Natural killer cell (primary cell): ENCODE measurements around the gene TMCO4. TPM values are rescaled to one million over a fixed set of nuclear protein-coding genes. Genes with fewer than 3 reads are reported as not detected.

Experiments
- ATAC-seq, 3 donors: fragments of 150-1000 bp in 2 of 3; fragments of 200-7000 bp in 1 of 3; cut with Tn5 transposase; 1 replicate in 1 of 3; 2 replicates in 2 of 3; pipeline ENCODE4 v1.10.0; 2021; ENCODE audit warnings: mild to moderate bottlenecking in 2 of 3, moderate library complexity in 2 of 3
- DNase-seq, 2 donors: peaks; one replicate each; pipeline versions ENCODE4 v3.0.0 to v3.0.0-alpha.2; 2013 to 2021; ENCODE audit warnings: mixed read lengths in 1 of 2
- H3K27ac ChIP-seq: one replicate; pipeline ENCODE4 v1.5.1; 2013; ENCODE audit warnings: mild to moderate bottlenecking, low read length
- H3K27me3 ChIP-seq: one replicate; pipeline ENCODE4 v1.6.1; 2013; ENCODE audit warnings: low read length; ENCODE audit not compliant: control insufficient read depth, insufficient read depth
- H3K36me3 ChIP-seq: one replicate; pipeline ENCODE4 v1.6.1; 2013; ENCODE audit warnings: low read length; ENCODE audit not compliant: control insufficient read depth, insufficient read depth
- H3K4me1 ChIP-seq: one replicate; pipeline ENCODE4 v1.6.1; 2013; ENCODE audit warnings: low read length; ENCODE audit not compliant: control insufficient read depth, insufficient read depth
- H3K4me3 ChIP-seq: one replicate; pipeline ENCODE4 v1.5.1; 2013; ENCODE audit warnings: low read length
- H3K9me3 ChIP-seq: one replicate; pipeline ENCODE4 v1.6.1; 2013; ENCODE audit warnings: low read length; ENCODE audit not compliant: control insufficient read depth, insufficient read depth
- H3K27ac Mint-ChIP-seq, 2 donors: one replicate each; pipeline ENCODE4 v1.8.0; 2022; ENCODE audit warnings: mild to moderate bottlenecking in 2 of 2, mixed read lengths in 2 of 2, moderate library complexity in 1 of 2
- H3K27me3 Mint-ChIP-seq, 2 donors: one replicate each; pipeline ENCODE4 v1.8.0; 2022; ENCODE audit warnings: low read depth in 2 of 2, mixed read lengths in 2 of 2
- H3K36me3 Mint-ChIP-seq: one replicate; pipeline ENCODE4 v1.8.0; 2022; ENCODE audit warnings: mixed read lengths
- H3K4me1 Mint-ChIP-seq, 2 donors: one replicate each; pipeline ENCODE4 v1.8.0; 2022; ENCODE audit warnings: mixed read lengths in 2 of 2
- H3K4me3 Mint-ChIP-seq: one replicate; pipeline ENCODE4 v1.8.0; 2022; ENCODE audit warnings: mild to moderate bottlenecking, moderate library complexity, mixed read lengths
- H3K9me3 Mint-ChIP-seq, 2 donors: one replicate each; pipeline ENCODE4 v1.8.0; 2022; ENCODE audit warnings: mixed read lengths in 2 of 2
- whole genome bisulfite sequencing: methylation state at CpG from one replicate; pipeline ENCODE4 v1.1.7; 2013; ENCODE audit warnings: missing lambda C conversion rate; ENCODE audit not compliant: insufficient coverage; 5-methylcytosine and 5-hydroxymethylcytosine counted together
- intact Hi-C: fragments of 100-400 bp; cut with micrococcal nuclease; formaldehyde crosslinking; loops from one replicate; pipeline ENCODE4 v1.14.2; 2022
- total RNA-seq, 4 donors: library from RNA; stranded (reverse); fragments of 120-200 nt in 1 of 4; gene quantifications; one replicate each; pipeline versions ENCODE4 v1.2.3 to v1.2.4, GENCODE V29; 2013 to 2022
- TF ChIP-seq, protein P1 (sequence below): fragments of 200-600 bp; IDR thresholded peaks from one replicate; pipeline ENCODE4 v1.8.0; 2022; ENCODE audit warnings: antibody characterized with exemption

The TMCO4 gene
- total RNA-seq, 3 donors from 2014 or later (not counting 1 experiment from before 2014, with no cell fraction given) = 14.2 to 21.5 (median 18.3) TPM

DNA sequence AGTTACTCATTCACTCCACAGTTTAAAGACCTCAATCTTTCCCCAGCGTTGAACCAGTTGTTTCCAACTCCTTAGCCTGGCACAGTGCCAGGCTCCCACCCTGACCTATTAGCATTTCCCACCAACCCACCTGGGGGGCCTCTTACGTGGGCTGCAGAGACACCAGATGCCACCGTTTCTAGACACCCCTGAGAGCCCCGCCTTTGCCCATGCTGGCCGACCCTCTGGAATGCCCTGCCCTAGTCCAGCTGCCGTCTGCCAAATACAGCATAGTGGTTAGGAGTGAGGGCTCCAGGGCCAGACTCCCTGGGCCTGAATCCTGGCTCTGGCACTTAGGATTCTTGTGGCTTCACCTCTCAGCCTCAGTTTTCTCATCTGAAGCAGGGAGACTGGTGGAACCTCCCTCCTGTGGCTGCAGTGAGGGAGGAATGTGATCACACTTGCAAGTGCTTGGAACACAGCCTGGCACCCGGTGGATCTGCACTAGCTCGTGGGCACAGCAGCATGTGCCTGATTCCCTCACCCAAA is 65.2 kb downstream of the TMCO4 start:
- no peak for ATAC-seq
- Mint-ChIP-seq H3K27me3 (no peaks in the 10 kb centered on the region), H3K4me1 (no peaks in the 10 kb centered on the region)

DNA sequence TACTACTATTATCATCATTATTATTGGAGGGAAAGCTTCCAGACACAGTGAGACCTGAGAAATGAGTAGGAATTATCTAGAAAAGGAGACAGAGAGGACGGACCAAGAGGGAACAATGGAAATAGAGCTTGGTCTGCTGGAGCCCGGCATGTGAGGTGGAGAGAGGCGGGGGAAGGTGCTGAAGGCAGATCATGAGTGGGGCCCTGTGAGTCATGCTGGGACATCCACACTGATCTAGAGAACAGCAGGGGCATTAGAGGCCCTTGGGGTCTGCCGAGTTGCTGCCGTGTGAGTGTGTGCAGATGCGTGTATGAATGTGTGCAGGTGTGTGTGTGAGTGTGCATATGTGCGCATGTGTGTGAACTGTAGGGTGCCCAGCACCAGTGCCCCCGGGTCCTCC is 65.7 kb downstream of the TMCO4 start:
- H3K27ac Mint-ChIP-seq = no peak overlapping the region
- no peaks in the 10 kb centered on the region for H3K9me3 Mint-ChIP-seq
- no peak overlapping the region for H3K27ac ChIP-seq
- peaks cover 7% of the 10 kb centered on the region for H3K36me3 ChIP-seq
- no peaks in the 10 kb centered on the region for H3K27me3 Mint-ChIP-seq
- H3K36me3 Mint-ChIP-seq = no peaks in the 10 kb centered on the region
- no peaks in the 10 kb centered on the region for H3K4me1 Mint-ChIP-seq
- no peak for DNase-seq
- no peaks in the 10 kb centered on the region for H3K4me1 ChIP-seq
- TF ChIP-seq, protein P1, sequence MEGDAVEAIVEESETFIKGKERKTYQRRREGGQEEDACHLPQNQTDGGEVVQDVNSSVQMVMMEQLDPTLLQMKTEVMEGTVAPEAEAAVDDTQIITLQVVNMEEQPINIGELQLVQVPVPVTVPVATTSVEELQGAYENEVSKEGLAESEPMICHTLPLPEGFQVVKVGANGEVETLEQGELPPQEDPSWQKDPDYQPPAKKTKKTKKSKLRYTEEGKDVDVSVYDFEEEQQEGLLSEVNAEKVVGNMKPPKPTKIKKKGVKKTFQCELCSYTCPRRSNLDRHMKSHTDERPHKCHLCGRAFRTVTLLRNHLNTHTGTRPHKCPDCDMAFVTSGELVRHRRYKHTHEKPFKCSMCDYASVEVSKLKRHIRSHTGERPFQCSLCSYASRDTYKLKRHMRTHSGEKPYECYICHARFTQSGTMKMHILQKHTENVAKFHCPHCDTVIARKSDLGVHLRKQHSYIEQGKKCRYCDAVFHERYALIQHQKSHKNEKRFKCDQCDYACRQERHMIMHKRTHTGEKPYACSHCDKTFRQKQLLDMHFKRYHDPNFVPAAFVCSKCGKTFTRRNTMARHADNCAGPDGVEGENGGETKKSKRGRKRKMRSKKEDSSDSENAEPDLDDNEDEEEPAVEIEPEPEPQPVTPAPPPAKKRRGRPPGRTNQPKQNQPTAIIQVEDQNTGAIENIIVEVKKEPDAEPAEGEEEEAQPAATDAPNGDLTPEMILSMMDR = no peak
- no peaks in the 10 kb centered on the region for H3K27me3 ChIP-seq
- no peak overlapping the region for H3K4me3 ChIP-seq
- no peak overlapping the region for H3K4me3 Mint-ChIP-seq
- intact Hi-C loops = no loop called here
- H3K9me3 ChIP-seq = peaks cover 6% of the 10 kb centered on the region
- 97% methylated on average over 8 of the region's 8 CpGs for WGBS
- ATAC-seq = no peak

More for the DNA sequence above, 65.2 kb downstream of the TMCO4 start:
- 93% methylated on average over 8 of the region's 8 CpGs for WGBS
- DNase-seq = no peak
- Mint-ChIP-seq H3K27ac (no peak overlapping the region), H3K36me3 (no peaks in the 10 kb centered on the region), H3K9me3 (no peaks in the 10 kb centered on the region), H3K4me3 (no peak overlapping the region)
- Histone ChIP-seq H3K27ac (no peak overlapping the region), H3K36me3 (peaks cover 7% of the 10 kb centered on the region), H3K27me3 (no peaks in the 10 kb centered on the region), H3K4me3 (no peak overlapping the region), H3K4me1 (no peaks in the 10 kb centered on the region), H3K9me3 (peaks cover 6% of the 10 kb centered on the region)
- intact Hi-C loops = no loop called here
- TF ChIP-seq, protein P1 = no peak

DNA sequence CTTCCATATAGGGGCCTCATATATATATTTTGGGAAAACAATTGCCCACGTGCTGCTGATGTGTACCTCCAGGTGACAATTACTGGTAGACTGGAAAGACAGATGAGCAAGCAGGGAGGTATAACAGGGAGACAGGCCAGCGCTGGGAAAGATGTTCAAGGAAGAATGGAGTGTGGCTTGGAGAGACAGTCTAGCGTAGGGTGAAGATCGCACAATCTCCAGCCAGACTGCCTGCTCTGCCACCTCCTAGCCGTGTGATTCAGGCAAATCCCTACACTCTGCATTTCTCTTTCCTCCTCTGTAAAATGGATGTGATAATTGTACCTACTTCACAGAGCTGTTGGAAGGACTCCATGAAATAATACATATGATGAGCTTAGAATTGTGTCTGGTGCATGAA is 66.1 kb downstream of the TMCO4 start:
- peaks cover 9% of the 10 kb centered on the region for H3K36me3 ChIP-seq
- intact Hi-C loops = no loop called here
- H3K36me3 Mint-ChIP-seq = no peaks in the 10 kb centered on the region

More for the DNA sequence above, 66.1 kb downstream of the TMCO4 start:
- Mint-ChIP-seq H3K9me3 (no peaks in the 10 kb centered on the region), H3K4me1 (no peaks in the 10 kb centered on the region), H3K27ac (no peak overlapping the region), H3K4me3 (no peak overlapping the region), H3K27me3 (no peaks in the 10 kb centered on the region)
- TF ChIP-seq, protein P1 = no peak
- DNase-seq (no peak), ATAC-seq (no peak)
- peaks cover 6% of the 10 kb centered on the region for H3K9me3 ChIP-seq
- H3K4me1 ChIP-seq = no peaks in the 10 kb centered on the region
- WGBS = 96% methylated on average over 3 of the region's 5 CpGs
- H3K27me3 ChIP-seq = no peaks in the 10 kb centered on the region
- no peak overlapping the region for H3K4me3 ChIP-seq
- H3K27ac ChIP-seq = no peak overlapping the region
